ENCODE measurements around the gene ZFTA.

- TF ChIP-seq, protein P1, sequence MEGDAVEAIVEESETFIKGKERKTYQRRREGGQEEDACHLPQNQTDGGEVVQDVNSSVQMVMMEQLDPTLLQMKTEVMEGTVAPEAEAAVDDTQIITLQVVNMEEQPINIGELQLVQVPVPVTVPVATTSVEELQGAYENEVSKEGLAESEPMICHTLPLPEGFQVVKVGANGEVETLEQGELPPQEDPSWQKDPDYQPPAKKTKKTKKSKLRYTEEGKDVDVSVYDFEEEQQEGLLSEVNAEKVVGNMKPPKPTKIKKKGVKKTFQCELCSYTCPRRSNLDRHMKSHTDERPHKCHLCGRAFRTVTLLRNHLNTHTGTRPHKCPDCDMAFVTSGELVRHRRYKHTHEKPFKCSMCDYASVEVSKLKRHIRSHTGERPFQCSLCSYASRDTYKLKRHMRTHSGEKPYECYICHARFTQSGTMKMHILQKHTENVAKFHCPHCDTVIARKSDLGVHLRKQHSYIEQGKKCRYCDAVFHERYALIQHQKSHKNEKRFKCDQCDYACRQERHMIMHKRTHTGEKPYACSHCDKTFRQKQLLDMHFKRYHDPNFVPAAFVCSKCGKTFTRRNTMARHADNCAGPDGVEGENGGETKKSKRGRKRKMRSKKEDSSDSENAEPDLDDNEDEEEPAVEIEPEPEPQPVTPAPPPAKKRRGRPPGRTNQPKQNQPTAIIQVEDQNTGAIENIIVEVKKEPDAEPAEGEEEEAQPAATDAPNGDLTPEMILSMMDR (conservative IDR thresholded peaks at IDR 0.05; ENCODE audit: low read depth in 2 of 2): no peak
- TF ChIP-seq EZH2 (IDR thresholded peaks at IDR 0.05; ENCODE audit: low read depth, unreplicated experiment) (no peak), CREB1 (CRISPR knock-in tag; IDR thresholded peaks at IDR 0.05; ENCODE audit: low read depth) (no peak), EZH2phosphoT487 (IDR thresholded peaks at IDR 0.05; ENCODE audit: unreplicated experiment) (no peak), JUNB (IDR thresholded peaks at IDR 0.05; ENCODE audit: unreplicated experiment) (no peak), POLR2AphosphoS5 (IDR thresholded peaks at IDR 0.05; ENCODE audit: low read depth) (no peak)
Observed at GRCh38 chr11:63729326-63729725, 39.2 kb downstream of the ZFTA start.

Measured in GM23338 (cell line).